Kidney (tissue), 14 donors: ENCODE data around the gene GBGT1. TPM values are rescaled to one million over a fixed set of nuclear protein-coding genes. Genes with fewer than 3 reads are reported as not detected.
"Not testable (repeated sequence)": the region's sequence is repeated elsewhere in the genome, so short reads cannot be mapped to it uniquely, and the experiment has no call there.

Experiments
- DNase-seq, 5 donors: peaks; one replicate each; pipeline ENCODE4 v3.0.0-alpha.2; 2013 to 2020
- FAIRE-seq: peaks from 2 replicates; lab custom pipeline; 2012; peaks lifted over from hg19 to GRCh38; lab: Jason Lieb, UNC
- H3K27ac ChIP-seq, 2 donors: one replicate each; pipeline ENCODE4 v1.7.0; 2013; ENCODE audit warnings: low read depth in 2 of 2, low read length in 2 of 2, inconsistent platforms in 1 of 2
- H3K27me3 ChIP-seq: one replicate; pipeline ENCODE4 v1.7.1; 2013; ENCODE audit warnings: low read length, inconsistent platforms; ENCODE audit not compliant: control insufficient read depth, insufficient read depth
- H3K36me3 ChIP-seq, 3 donors: one replicate each; pipeline versions ENCODE4 v1.7.0 to v1.7.1; 2013; ENCODE audit warnings: low read length in 3 of 3, control low read depth in 1 of 3, inconsistent platforms in 1 of 3; ENCODE audit not compliant: insufficient read depth in 3 of 3, control insufficient read depth in 2 of 3
- H3K4me1 ChIP-seq, 3 donors: one replicate each; pipeline versions ENCODE4 v1.7.0 to v1.7.1; 2013; ENCODE audit warnings: low read length in 3 of 3, inconsistent platforms in 1 of 3, low read depth in 1 of 3; ENCODE audit not compliant: control insufficient read depth in 2 of 3, insufficient read depth in 2 of 3
- H3K4me3 ChIP-seq, 3 donors: one replicate each; pipeline versions ENCODE4 v1.7.0 to v1.8.1; 2013; ENCODE audit warnings: low read length in 3 of 3, control low read depth in 1 of 3, inconsistent platforms in 1 of 3
- H3K9ac ChIP-seq, 3 donors: one replicate each; pipeline versions ENCODE4 v1.7.0 to v1.7.1; 2013; ENCODE audit warnings: low read length in 3 of 3, control low read depth in 1 of 3, inconsistent platforms in 1 of 3
- H3K9me3 ChIP-seq, 3 donors: one replicate each; pipeline versions ENCODE4 v1.7.0 to v1.7.1; 2013; ENCODE audit warnings: low read length in 3 of 3, control low read depth in 1 of 3, inconsistent platforms in 1 of 3; ENCODE audit not compliant: control insufficient read depth in 2 of 3, insufficient read depth in 1 of 3
- CTCF ChIP-seq: IDR thresholded peaks from 3 replicates; pipeline ENCODE4 v1.5.1; 2012; ENCODE audit warnings: mild to moderate bottlenecking, moderate library complexity, borderline replicate concordance; ENCODE audit not compliant: insufficient read depth; ENCODE audit errors: extremely low read depth
- intact Hi-C: fragments of 100-400 bp; cut with DNase I; formaldehyde crosslinking; loops from one replicate; pipeline ENCODE4 v1.11.1; 2022
- polyA plus RNA-seq: library from polyadenylated mRNA; stranded (reverse); fragments of 350-450 nt; fragmentation: Illumina TruSeq; extraction: RNeasy Lipid Tissue Mini Kit (QIAGEN cat#74804); gene quantifications from one replicate; pipeline ENCODE4 v1.2.3, GENCODE V29; 2014; ENCODE audit warnings: low read depth, low replicate concordance; ENCODE audit not compliant: insufficient read depth
- total RNA-seq: library from RNA; stranded (reverse); fragmentation: NEBNext Ultra II Directional; extraction: Animal tissue kit (Norgen Biotek cat#: 25700); gene quantifications from one replicate; pipeline ENCODE4 v1.2.1, GENCODE V29; 2021
- donor health status: control.
- donor health status: control.
- donor health status: control.
- donor health status: control.
- donor health status: control.
- donor health status: DM: yes; HTN: yes; CAD: no.
- donor health status: Normal renal cell carcinoma (clear cell type).

GBGT1 gene
- total and polyA plus RNA-seq, 2 donors from 2014 or later, result 7.9 to 21.6 TPM

GRCh38 chr9:133208171-133208879, 44.6 kb upstream of the GBGT1 start:
- H3K4me3 ChIP-seq, H3K9ac ChIP-seq, FAIRE-seq, H3K27me3 ChIP-seq, DNase-seq, H3K9me3 ChIP-seq, H3K27ac ChIP-seq, intact Hi-C loops, H3K36me3 ChIP-seq, H3K4me1 ChIP-seq: not testable (repeated sequence)

GRCh38 chr9:133207540-133208170, 43.9 kb upstream of the GBGT1 start:
- Histone ChIP-seq H3K9ac (no peak overlapping the region), H3K4me1 (no peaks in the 10 kb centered on the region), H3K9me3 (no peaks in the 10 kb centered on the region), H3K4me3 (no peak overlapping the region), H3K27me3 (no peaks in the 10 kb centered on the region), H3K27ac (no peak overlapping the region), H3K36me3 (no peaks in the 10 kb centered on the region)
- no peak for DNase-seq
- no peak for FAIRE-seq
- intact Hi-C loops, result no loop called here
- TF ChIP-seq CTCF, result no peak

- Histone ChIP-seq H3K4me1 (no peaks in the 10 kb centered on the region), H3K36me3 (no peaks in the 10 kb centered on the region), H3K4me3 (no peak overlapping the region), H3K9ac (no peak overlapping the region), H3K27me3 (no peaks in the 10 kb centered on the region), H3K27ac (no peak overlapping the region), H3K9me3 (no peaks in the 10 kb centered on the region)
- intact Hi-C loops, result no loop called here
- FAIRE-seq, result no peak
- DNase-seq, result no peak
- TF ChIP-seq CTCF, result no peak
These were observed 43.4 kb upstream of the GBGT1 start for GRCh38 chr9:133207021-133207531.

- FAIRE-seq (no peak), DNase-seq (no peak)
- TF ChIP-seq CTCF, result no peak
- intact Hi-C loops, result no loop called here
- no peak overlapping the region for H3K9ac ChIP-seq
- no peaks in the 10 kb centered on the region for H3K4me1 ChIP-seq
- no peaks in the 10 kb centered on the region for H3K27me3 ChIP-seq
- no peaks in the 10 kb centered on the region for H3K36me3 ChIP-seq
- no peak overlapping the region for H3K4me3 ChIP-seq
- no peaks in the 10 kb centered on the region for H3K9me3 ChIP-seq
- no peak overlapping the region for H3K27ac ChIP-seq
These were observed 42.5 kb upstream of the GBGT1 start for GRCh38 chr9:133205996-133206931.

- intact Hi-C loops, H3K9ac ChIP-seq, H3K4me1 ChIP-seq, H3K9me3 ChIP-seq, H3K27me3 ChIP-seq, DNase-seq, H3K4me3 ChIP-seq, H3K36me3 ChIP-seq, H3K27ac ChIP-seq, FAIRE-seq: not testable (repeated sequence)
These were observed 41.8 kb upstream of the GBGT1 start for GRCh38 chr9:133205481-133205887.
